ENCODE results near the gene MYO1D. TPM values are rescaled to one million over a fixed set of nuclear protein-coding genes. Genes with fewer than 3 reads are reported as not detected.

The MYO1D gene
- total RNA-seq, 4 donors from 2014 or later, result 247 to 569 (median 444) TPM

GRCh38 chr17:32470405-32471167 lies 406.3 kb downstream of the MYO1D start:
- Histone ChIP-seq H3K27ac (no peak overlapping the region), H3K4me3 (no peak overlapping the region), H3K9me3 (no peaks in the 10 kb centered on the region), H3K27me3 (no peaks in the 10 kb centered on the region), H3K36me3 (peaks cover 0 to 82% (median 41%) of the 10 kb centered on the region in 4 donors), H3K4me1 (no peaks in the 10 kb centered on the region)
- no peak for TF ChIP-seq CTCF (IDR thresholded peaks at IDR 0.05)
- TF ChIP-seq EP300 (IDR thresholded peaks at IDR 0.05; ENCODE audit: low read depth), result no peak
- no peak for TF ChIP-seq POLR2A (IDR thresholded peaks at IDR 0.05)
- no peak for TF ChIP-seq POLR2AphosphoS5 (IDR thresholded peaks at IDR 0.05)
- DNase-seq, result no peak
- WGBS, 2 donors (ENCODE audit: low coverage in 1 of 2), result 93 to 95% methylated on average over 3 to 6 of the region's 6 CpGs
- intact Hi-C loops (cut with DNase I; ENCODE audit: low total_unique reads) (no loop called here), in situ Hi-C loops (cut with MboI; ENCODE audit: low pct_ligation_motif_present in 1 of 4, low pct_unique_long_range_greater_than_20kb in 1 of 4, low sequenced_read_pairs in 3 of 4) (loop anchor here in 3 of 4 donors (10.0 to 25.0 kb wide), 4 partner anchors 134 to 292 kb away; no protein-coding TSS in a partner anchor)

GRCh38 chr17:32467949-32468348 lies 409.0 kb downstream of the MYO1D start:
- H3K27me3 ChIP-seq, result no peaks in the 10 kb centered on the region
- intact Hi-C loops (cut with DNase I; ENCODE audit: low total_unique reads), result no loop called here
- no peak for DNase-seq
- in situ Hi-C loops (cut with MboI; ENCODE audit: low pct_ligation_motif_present in 1 of 4, low pct_unique_long_range_greater_than_20kb in 1 of 4, low sequenced_read_pairs in 3 of 4), result loop anchor here in 2 of 4 donors (25.0 kb wide), 1 partner anchor 294 kb away; no protein-coding TSS in a partner anchor
- TF ChIP-seq POLR2A (IDR thresholded peaks at IDR 0.05), result no peak
- no peak for TF ChIP-seq CTCF (IDR thresholded peaks at IDR 0.05)
- TF ChIP-seq POLR2AphosphoS5 (IDR thresholded peaks at IDR 0.05), result no peak
- TF ChIP-seq EP300 (IDR thresholded peaks at IDR 0.05; ENCODE audit: low read depth), result no peak
- H3K36me3 ChIP-seq, result peaks cover 0 to 74% (median 33%) of the 10 kb centered on the region in 4 donors
- 97 to 100% methylated on average over 4 to 7 of the region's 7 CpGs for WGBS, 2 donors (ENCODE audit: low coverage in 1 of 2)
- H3K4me1 ChIP-seq, result no peaks in the 10 kb centered on the region
- H3K4me3 ChIP-seq, result no peak overlapping the region
- H3K27ac ChIP-seq, result no peak overlapping the region
- H3K9me3 ChIP-seq, result no peaks in the 10 kb centered on the region

GRCh38 chr17:32464374-32464773 lies 412.6 kb downstream of the MYO1D start:
- in situ Hi-C loops (cut with MboI; ENCODE audit: low pct_ligation_motif_present in 1 of 4, low pct_unique_long_range_greater_than_20kb in 1 of 4, low sequenced_read_pairs in 3 of 4), result loop anchor here in 2 of 4 donors (25.0 kb wide), 1 partner anchor 298 kb away; no protein-coding TSS in a partner anchor
- intact Hi-C loops (cut with DNase I; ENCODE audit: low total_unique reads), result no loop called here
- H3K36me3 ChIP-seq, result peaks cover 0 to 47% (median 23%) of the 10 kb centered on the region in 4 donors
- H3K27me3 ChIP-seq, result no peaks in the 10 kb centered on the region
- H3K4me3 ChIP-seq, result no peak overlapping the region
- H3K27ac ChIP-seq, result no peak overlapping the region
- no peak for DNase-seq
- H3K4me1 ChIP-seq, result no peaks in the 10 kb centered on the region
- H3K9me3 ChIP-seq, result no peaks in the 10 kb centered on the region
- 69 to 80% methylated on average over 1 of the region's 1 CpG for WGBS, 2 donors (ENCODE audit: low coverage in 1 of 2)
- no peak for TF ChIP-seq POLR2A (IDR thresholded peaks at IDR 0.05)
- no peak for TF ChIP-seq CTCF (IDR thresholded peaks at IDR 0.05)
- no peak for TF ChIP-seq POLR2AphosphoS5 (IDR thresholded peaks at IDR 0.05)
- TF ChIP-seq EP300 (IDR thresholded peaks at IDR 0.05; ENCODE audit: low read depth), result no peak

GRCh38 chr17:32463304-32463703 lies 413.6 kb downstream of the MYO1D start:
- H3K9me3 ChIP-seq, result no peaks in the 10 kb centered on the region
- H3K27ac ChIP-seq, result no peak overlapping the region
- intact Hi-C loops (cut with DNase I; ENCODE audit: low total_unique reads) (no loop called here), in situ Hi-C loops (cut with MboI; ENCODE audit: low pct_ligation_motif_present in 1 of 4, low pct_unique_long_range_greater_than_20kb in 1 of 4, low sequenced_read_pairs in 3 of 4) (loop anchor here in 2 of 4 donors (25.0 kb wide), 1 partner anchor 299 kb away; no protein-coding TSS in a partner anchor)
- no peaks in the 10 kb centered on the region for H3K27me3 ChIP-seq
- TF ChIP-seq EP300 (IDR thresholded peaks at IDR 0.05; ENCODE audit: low read depth) (no peak), CTCF (IDR thresholded peaks at IDR 0.05) (no peak), POLR2AphosphoS5 (IDR thresholded peaks at IDR 0.05) (no peak), POLR2A (IDR thresholded peaks at IDR 0.05) (no peak)
- H3K36me3 ChIP-seq, result peaks cover 0 to 40% (median 20%) of the 10 kb centered on the region in 4 donors
- no peak overlapping the region for H3K4me3 ChIP-seq
- no peak for DNase-seq
- no peaks in the 10 kb centered on the region for H3K4me1 ChIP-seq
- WGBS, 2 donors (ENCODE audit: low coverage in 1 of 2), result 97% methylated on average over 3 of the region's 3 CpGs
